ENCODE measurements around the gene BLM.
"Not testable (repeated sequence)": the region's sequence is repeated elsewhere in the genome, so short reads cannot be mapped to it uniquely, and the experiment has no call there.

BLM gene

GRCh38 chr15:90716976-90717821 is at the start of gene BLM:
TSS of gene BLM (plus strand) at chr15:90717346. CDS start at chr15:90747393, 30,047 bp downstream.
- DNase-seq, result peak; percentile 95
- H3K36me3 ChIP-seq, result peaks cover 18% of the 10 kb centered on the region

DNA sequence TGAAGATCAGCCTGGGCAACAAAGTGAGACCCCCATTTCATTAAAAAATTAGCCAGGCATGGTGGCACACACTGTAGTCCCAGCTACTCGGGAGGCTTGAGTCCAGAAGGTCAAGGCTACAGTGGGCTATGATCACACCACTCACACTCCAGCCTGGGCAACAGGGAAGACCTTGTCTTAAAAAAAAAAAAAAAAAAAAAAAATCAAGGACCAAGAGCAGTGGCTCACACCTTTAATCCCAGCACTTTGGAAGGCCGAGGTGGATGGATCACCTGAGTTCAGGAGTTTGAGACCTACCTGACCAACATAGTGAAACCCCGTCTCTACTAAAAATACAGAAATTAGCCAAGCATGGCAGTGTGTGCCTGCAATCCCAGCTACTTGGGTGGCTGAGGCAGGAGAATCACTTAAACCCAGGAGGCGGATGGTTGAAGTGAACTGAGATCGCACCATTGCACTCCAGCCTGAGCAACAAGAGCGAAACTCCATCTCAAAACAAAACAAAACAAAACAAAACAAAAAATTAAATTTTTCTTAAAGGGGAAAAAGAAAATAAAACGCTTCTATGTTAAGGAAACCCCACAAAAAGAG is 49.3 kb upstream of the BLM start:
- not testable (repeated sequence) for H3K9me3 ChIP-seq (ENCODE audit: severe bottlenecking); DNase-seq; H3K4me3 ChIP-seq (ENCODE audit: low read depth, low read length); H3K27ac ChIP-seq; H3K27me3 ChIP-seq (ENCODE audit: insufficient read depth, low read depth, severe bottlenecking); H3K36me3 ChIP-seq

More at GRCh38 chr15:90716976-90717821, at the start of gene BLM:
- Histone ChIP-seq H3K27me3 (ENCODE audit: insufficient read depth, low read depth, severe bottlenecking) (no peaks in the 10 kb centered on the region), H3K4me3 (ENCODE audit: low read depth, low read length) (peak within 1 kb of the TSS; percentile 94), H3K9me3 (ENCODE audit: severe bottlenecking) (no peaks in the 10 kb centered on the region), H3K27ac (peak within 1 kb of the TSS; percentile 92)
- TF ChIP-seq CTCF (IDR thresholded peaks at IDR 0.05; ENCODE audit: low read depth, low read length), result no peak

DNA sequence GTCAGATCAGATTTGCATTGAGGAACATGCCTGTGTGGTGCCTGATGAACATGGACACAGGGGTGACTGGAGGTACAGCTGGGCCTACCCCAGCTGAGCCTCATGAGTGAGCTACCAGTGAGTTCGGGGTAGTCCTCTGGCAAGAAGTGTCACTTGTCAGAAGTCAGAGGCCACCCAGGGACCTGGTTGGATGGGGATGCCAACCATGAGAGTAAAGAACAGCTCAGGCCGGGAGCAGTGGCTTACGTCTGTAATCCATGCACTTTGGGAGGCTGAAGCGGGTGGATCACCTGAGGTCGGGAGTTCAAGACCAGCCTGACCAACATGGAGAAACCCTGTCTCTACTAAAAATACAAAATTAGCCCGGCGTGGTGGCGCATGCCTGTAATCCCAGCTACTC is 46.5 kb upstream of the BLM start:
- not testable (repeated sequence) for H3K27me3 ChIP-seq (ENCODE audit: insufficient read depth, low read depth, severe bottlenecking); H3K9me3 ChIP-seq (ENCODE audit: severe bottlenecking); H3K4me3 ChIP-seq (ENCODE audit: low read depth, low read length); DNase-seq; H3K36me3 ChIP-seq; H3K27ac ChIP-seq

- no peak overlapping the region for H3K27ac ChIP-seq
- no peak for DNase-seq
- no peak for TF ChIP-seq CTCF (IDR thresholded peaks at IDR 0.05; ENCODE audit: low read depth, low read length)
- no peaks in the 10 kb centered on the region for H3K9me3 ChIP-seq (ENCODE audit: severe bottlenecking)
- H3K4me3 ChIP-seq (ENCODE audit: low read depth, low read length), result no peak overlapping the region
- no peaks in the 10 kb centered on the region for H3K27me3 ChIP-seq (ENCODE audit: insufficient read depth, low read depth, severe bottlenecking)
- no peaks in the 10 kb centered on the region for H3K36me3 ChIP-seq
Observed at GRCh38 chr15:90671216-90671615, 45.9 kb upstream of the BLM start.

DNA sequence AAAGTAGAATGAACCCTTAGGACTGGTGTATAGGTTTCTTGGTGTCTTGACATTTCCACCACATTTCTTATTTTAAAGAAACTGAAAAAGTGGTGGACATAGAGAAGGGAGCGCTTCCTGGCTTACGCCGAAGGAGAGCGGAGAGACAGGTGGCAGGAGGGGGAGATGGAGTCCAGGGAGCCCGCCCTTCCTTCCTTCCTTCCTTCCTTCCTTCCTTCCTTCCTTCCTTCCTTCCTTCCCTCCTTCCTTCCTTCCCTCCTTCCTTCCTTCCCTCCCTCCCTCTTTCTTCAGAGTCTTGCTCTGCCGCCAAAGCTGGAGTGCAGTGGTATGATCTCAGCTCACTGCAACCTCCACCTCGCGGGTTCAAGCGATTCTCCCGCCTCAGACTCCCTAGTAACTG is 43.8 kb upstream of the BLM start:
- not testable (repeated sequence) for H3K9me3 ChIP-seq (ENCODE audit: severe bottlenecking); H3K36me3 ChIP-seq; H3K4me3 ChIP-seq (ENCODE audit: low read depth, low read length); DNase-seq; H3K27ac ChIP-seq; H3K27me3 ChIP-seq (ENCODE audit: insufficient read depth, low read depth, severe bottlenecking)

GRCh38 chr15:90674476-90674875 is 42.7 kb upstream of the BLM start:
- no peak for TF ChIP-seq CTCF (IDR thresholded peaks at IDR 0.05; ENCODE audit: low read depth, low read length)
- Histone ChIP-seq H3K27ac (no peak overlapping the region), H3K36me3 (no peaks in the 10 kb centered on the region), H3K9me3 (ENCODE audit: severe bottlenecking) (no peaks in the 10 kb centered on the region), H3K27me3 (ENCODE audit: insufficient read depth, low read depth, severe bottlenecking) (no peaks in the 10 kb centered on the region), H3K4me3 (ENCODE audit: low read depth, low read length) (no peak overlapping the region)
- no peak for DNase-seq

DNA sequence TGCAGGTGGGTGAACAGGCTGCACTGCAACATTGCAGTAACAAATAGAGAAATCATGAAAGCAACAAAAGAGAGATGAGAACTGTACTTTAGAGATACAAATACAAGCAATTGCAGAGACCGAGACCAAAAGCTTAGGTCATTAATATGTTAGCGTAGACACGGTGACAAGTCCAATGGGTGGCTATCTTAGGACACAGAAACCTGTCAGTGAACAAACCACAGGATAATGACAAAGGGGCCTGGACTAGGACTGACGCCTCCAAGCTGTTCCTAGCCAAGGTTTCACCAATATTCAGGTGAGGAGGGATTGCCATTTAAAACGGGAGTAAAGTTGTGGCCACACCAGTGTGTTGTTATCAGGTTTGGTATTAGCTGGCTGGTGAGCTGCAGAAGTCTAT is 41.7 kb upstream of the BLM start:
- no peak overlapping the region for H3K27ac ChIP-seq
- no peaks in the 10 kb centered on the region for H3K36me3 ChIP-seq
- no peak for TF ChIP-seq CTCF (IDR thresholded peaks at IDR 0.05; ENCODE audit: low read depth, low read length)
- H3K27me3 ChIP-seq (ENCODE audit: insufficient read depth, low read depth, severe bottlenecking), result no peaks in the 10 kb centered on the region
- DNase-seq, result no peak
- H3K4me3 ChIP-seq (ENCODE audit: low read depth, low read length), result no peak overlapping the region
- H3K9me3 ChIP-seq (ENCODE audit: severe bottlenecking), result no peaks in the 10 kb centered on the region
